ENCODE data around the gene MAPRE2. TPM values are rescaled to one million over a fixed set of nuclear protein-coding genes. Genes with fewer than 3 reads are reported as not detected.

The MAPRE2 gene
- total RNA-seq, 1 experiment from 2014 or later: 2.8 TPM

DNA sequence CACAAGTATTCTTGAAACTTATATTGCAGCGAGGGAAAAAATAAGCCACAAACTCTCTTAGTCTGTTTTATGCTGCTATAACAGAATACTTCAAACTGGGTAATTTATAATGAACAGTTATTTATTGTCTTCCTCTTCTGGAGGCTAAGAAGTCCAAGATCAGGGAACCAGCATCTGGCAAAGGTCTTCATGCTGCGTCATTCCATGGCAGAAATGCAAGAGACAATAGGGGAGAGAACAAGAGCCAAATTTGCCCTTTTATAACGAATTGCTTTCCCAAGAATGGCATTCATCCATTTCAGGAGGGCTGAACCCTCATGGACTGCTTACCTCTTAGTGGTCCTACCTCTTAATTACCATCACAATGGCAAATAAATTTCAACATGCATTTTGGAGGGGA lies 46.5 kb downstream of the MAPRE2 start:
- H3K4me1 ChIP-seq (ENCODE audit: insufficient read depth, low read length): no peaks in the 10 kb centered on the region
- TF ChIP-seq, protein P1, sequence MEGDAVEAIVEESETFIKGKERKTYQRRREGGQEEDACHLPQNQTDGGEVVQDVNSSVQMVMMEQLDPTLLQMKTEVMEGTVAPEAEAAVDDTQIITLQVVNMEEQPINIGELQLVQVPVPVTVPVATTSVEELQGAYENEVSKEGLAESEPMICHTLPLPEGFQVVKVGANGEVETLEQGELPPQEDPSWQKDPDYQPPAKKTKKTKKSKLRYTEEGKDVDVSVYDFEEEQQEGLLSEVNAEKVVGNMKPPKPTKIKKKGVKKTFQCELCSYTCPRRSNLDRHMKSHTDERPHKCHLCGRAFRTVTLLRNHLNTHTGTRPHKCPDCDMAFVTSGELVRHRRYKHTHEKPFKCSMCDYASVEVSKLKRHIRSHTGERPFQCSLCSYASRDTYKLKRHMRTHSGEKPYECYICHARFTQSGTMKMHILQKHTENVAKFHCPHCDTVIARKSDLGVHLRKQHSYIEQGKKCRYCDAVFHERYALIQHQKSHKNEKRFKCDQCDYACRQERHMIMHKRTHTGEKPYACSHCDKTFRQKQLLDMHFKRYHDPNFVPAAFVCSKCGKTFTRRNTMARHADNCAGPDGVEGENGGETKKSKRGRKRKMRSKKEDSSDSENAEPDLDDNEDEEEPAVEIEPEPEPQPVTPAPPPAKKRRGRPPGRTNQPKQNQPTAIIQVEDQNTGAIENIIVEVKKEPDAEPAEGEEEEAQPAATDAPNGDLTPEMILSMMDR (conservative IDR thresholded peaks at IDR 0.05; ENCODE audit: low read depth, low read length): no peak
- TF ChIP-seq EZH2 (IDR thresholded peaks at IDR 0.05; ENCODE audit: low read length, unreplicated experiment) (no peak), EZH2phosphoT487 (IDR thresholded peaks at IDR 0.05; ENCODE audit: borderline replicate concordance, low read length) (no peak)
- no peaks in the 10 kb centered on the region for H4K20me1 ChIP-seq (ENCODE audit: low read length)
- DNase-seq (no peak), ATAC-seq (no peak)
- H3K9me2 ChIP-seq (replicated peaks; ENCODE audit: low read length): no peaks in the 10 kb centered on the region
- H2AFZ ChIP-seq (ENCODE audit: low read length): no peak overlapping the region
- CTCF ChIA-PET: no interaction called here
- no peak overlapping the region for H3K4me3 ChIP-seq (ENCODE audit: low read length)
- H3K27ac ChIP-seq (ENCODE audit: low read length): no peak overlapping the region
- H3K36me3 ChIP-seq (ENCODE audit: low read depth, low read length): no peaks in the 10 kb centered on the region
- no peak overlapping the region for H3K9ac ChIP-seq (ENCODE audit: low read length)
- H3K4me2 ChIP-seq (ENCODE audit: low read length): no peak overlapping the region
- BruUV-seq (replicated peaks): no TSS peak
- intact Hi-C loops (cut with micrococcal nuclease): no loop called here
- no peaks in the 10 kb centered on the region for H3F3A ChIP-seq (ENCODE audit: low read length, unreplicated experiment)
- no peaks in the 10 kb centered on the region for H3K9me3 ChIP-seq (ENCODE audit: low read length)
- no peaks in the 10 kb centered on the region for H3K27me3 ChIP-seq (ENCODE audit: low read length)
- H3K79me2 ChIP-seq (ENCODE audit: low read length): no peaks in the 10 kb centered on the region
- POLR2A ChIA-PET (ENCODE audit: unreplicated experiment): no interaction called here

DNA sequence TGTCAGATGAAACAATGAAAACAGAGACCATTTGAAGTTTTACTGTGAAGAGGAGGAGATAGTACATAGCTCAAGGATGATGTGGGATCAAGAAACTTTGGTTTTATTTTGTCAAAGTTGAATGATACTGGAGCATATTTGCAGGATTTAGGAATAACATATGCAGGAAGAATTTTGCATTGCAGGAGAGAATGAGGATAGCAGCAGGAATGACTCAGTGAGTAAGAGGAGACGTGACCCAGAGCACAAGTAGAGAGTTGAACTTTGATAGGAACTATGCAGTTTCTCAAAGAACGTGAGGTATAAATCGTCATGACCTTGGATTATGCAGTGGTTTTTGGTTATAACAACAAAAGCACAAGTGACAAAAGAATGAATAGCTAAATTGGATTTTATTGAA lies 47.7 kb downstream of the MAPRE2 start:
- TF ChIP-seq, protein P1 (conservative IDR thresholded peaks at IDR 0.05; ENCODE audit: low read depth, low read length): no peak
- TF ChIP-seq EZH2 (IDR thresholded peaks at IDR 0.05; ENCODE audit: low read length, unreplicated experiment) (no peak), EZH2phosphoT487 (IDR thresholded peaks at IDR 0.05; ENCODE audit: borderline replicate concordance, low read length) (no peak)
- DNase-seq (no peak), ATAC-seq (no peak)
- Histone ChIP-seq H3K27me3 (ENCODE audit: low read length) (no peaks in the 10 kb centered on the region), H4K20me1 (ENCODE audit: low read length) (no peaks in the 10 kb centered on the region), H3K79me2 (ENCODE audit: low read length) (no peaks in the 10 kb centered on the region), H3F3A (ENCODE audit: low read length, unreplicated experiment) (no peaks in the 10 kb centered on the region), H3K9me3 (ENCODE audit: low read length) (no peaks in the 10 kb centered on the region), H3K4me3 (ENCODE audit: low read length) (no peak overlapping the region), H3K36me3 (ENCODE audit: low read depth, low read length) (no peaks in the 10 kb centered on the region), H3K9ac (ENCODE audit: low read length) (no peak overlapping the region), H3K4me2 (ENCODE audit: low read length) (no peak overlapping the region), H2AFZ (ENCODE audit: low read length) (no peak overlapping the region), H3K9me2 (replicated peaks; ENCODE audit: low read length) (no peaks in the 10 kb centered on the region), H3K27ac (ENCODE audit: low read length) (no peak overlapping the region), H3K4me1 (ENCODE audit: insufficient read depth, low read length) (no peaks in the 10 kb centered on the region)
- BruUV-seq (replicated peaks): no TSS peak
- POLR2A ChIA-PET (ENCODE audit: unreplicated experiment): no interaction called here
- intact Hi-C loops (cut with micrococcal nuclease): no loop called here
- CTCF ChIA-PET: no interaction called here

DNA sequence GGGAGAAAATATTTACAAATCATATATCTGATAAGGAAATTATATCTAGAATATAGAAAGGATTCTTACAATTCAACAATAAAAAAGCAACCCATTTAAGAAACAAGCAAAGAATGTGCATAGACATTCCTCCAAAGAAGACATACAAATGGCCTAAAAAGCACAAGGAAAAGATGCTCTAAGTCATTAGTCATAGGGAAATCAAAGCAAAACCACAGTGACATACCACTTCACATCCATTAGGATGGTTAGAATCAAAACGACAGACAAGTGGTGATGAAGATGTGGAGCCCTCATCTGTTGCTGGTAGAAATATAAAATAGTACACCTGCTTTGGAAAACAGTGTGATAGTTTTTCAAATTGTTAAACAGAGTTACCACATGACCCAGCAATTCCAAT lies 48.2 kb downstream of the MAPRE2 start:
- Histone ChIP-seq H3K9me2 (replicated peaks; ENCODE audit: low read length) (no peaks in the 10 kb centered on the region), H3K4me1 (ENCODE audit: insufficient read depth, low read length) (no peaks in the 10 kb centered on the region), H3K79me2 (ENCODE audit: low read length) (no peaks in the 10 kb centered on the region), H3K4me2 (ENCODE audit: low read length) (no peak overlapping the region), H2AFZ (ENCODE audit: low read length) (no peak overlapping the region), H4K20me1 (ENCODE audit: low read length) (no peaks in the 10 kb centered on the region), H3K27ac (ENCODE audit: low read length) (no peak overlapping the region), H3K9ac (ENCODE audit: low read length) (no peak overlapping the region), H3K9me3 (ENCODE audit: low read length) (no peaks in the 10 kb centered on the region), H3F3A (ENCODE audit: low read length, unreplicated experiment) (no peaks in the 10 kb centered on the region), H3K27me3 (ENCODE audit: low read length) (no peaks in the 10 kb centered on the region), H3K36me3 (ENCODE audit: low read depth, low read length) (no peaks in the 10 kb centered on the region), H3K4me3 (ENCODE audit: low read length) (no peak overlapping the region)
- ATAC-seq: no peak
- DNase-seq: no peak
- ChIA-PET POLR2A (ENCODE audit: unreplicated experiment) (no interaction called here), CTCF (no interaction called here)
- TF ChIP-seq, protein P1 (conservative IDR thresholded peaks at IDR 0.05; ENCODE audit: low read depth, low read length): no peak
- TF ChIP-seq EZH2 (IDR thresholded peaks at IDR 0.05; ENCODE audit: low read length, unreplicated experiment) (no peak), EZH2phosphoT487 (IDR thresholded peaks at IDR 0.05; ENCODE audit: borderline replicate concordance, low read length) (no peak)
- intact Hi-C loops (cut with micrococcal nuclease): no loop called here
- no TSS peak for BruUV-seq (replicated peaks)
